ENCODE measurements around the gene RBBP8NL. TPM values are rescaled to one million over a fixed set of nuclear protein-coding genes. Genes with fewer than 3 reads are reported as not detected.

The RBBP8NL gene
- total and polyA plus RNA-seq, 12 donors = not detected

GRCh38 chr20:62466806-62467537, 39.6 kb upstream of the RBBP8NL start:
- DNase-seq = no peak
- intact Hi-C loops (cut with DNase I) = no loop called here
- Histone ChIP-seq H3K36me3 (replicated peaks in 1 of 2) (no peaks in the 10 kb centered on the region), H3K27me3 (no peaks in the 10 kb centered on the region), H3K27ac (no peak overlapping the region), H3K4me3 (no peak overlapping the region), H3K9me3 (replicated peaks in 1 of 3) (no peaks in the 10 kb centered on the region), H3K4me1 (replicated peaks in 1 of 2) (no peaks in the 10 kb centered on the region)
- TF ChIP-seq POLR2A (IDR thresholded peaks at IDR 0.05) = no peak
- no peak for TF ChIP-seq CTCF (IDR thresholded peaks at IDR 0.05)
- WGBS, 4 donors = 75 to 89% (median 85%) methylated on average over 8 to 19 of the region's 19 CpGs

- no peak overlapping the region for H3K27ac ChIP-seq
- intact Hi-C loops (cut with DNase I) = no loop called here
- H3K27me3 ChIP-seq = no peaks in the 10 kb centered on the region
- WGBS, 4 donors = 83 to 89% (median 85%) methylated on average over 10 to 48 of the region's 48 CpGs
- no peaks in the 10 kb centered on the region for H3K36me3 ChIP-seq (replicated peaks in 1 of 2)
- no peak for DNase-seq
- H3K4me3 ChIP-seq = no peak overlapping the region
- TF ChIP-seq CTCF (IDR thresholded peaks at IDR 0.05) (no peak), POLR2A (IDR thresholded peaks at IDR 0.05) (no peak)
- no peaks in the 10 kb centered on the region for H3K4me1 ChIP-seq (replicated peaks in 1 of 2)
- no peaks in the 10 kb centered on the region for H3K9me3 ChIP-seq (replicated peaks in 1 of 3)
Measured at GRCh38 chr20:62466072-62466760, 38.9 kb upstream of the RBBP8NL start.

GRCh38 chr20:62464990-62465389, 37.7 kb upstream of the RBBP8NL start:
- Histone ChIP-seq H3K4me3 (no peak overlapping the region), H3K4me1 (replicated peaks in 1 of 2) (no peaks in the 10 kb centered on the region), H3K9me3 (replicated peaks in 1 of 3) (no peaks in the 10 kb centered on the region), H3K27me3 (no peaks in the 10 kb centered on the region), H3K27ac (no peak overlapping the region), H3K36me3 (replicated peaks in 1 of 2) (no peaks in the 10 kb centered on the region)
- TF ChIP-seq CTCF (IDR thresholded peaks at IDR 0.05) (no peak), POLR2A (IDR thresholded peaks at IDR 0.05) (no peak)
- intact Hi-C loops (cut with DNase I) = no loop called here
- WGBS, 4 donors = 50 to 82% (median 71%) methylated on average over 2 to 10 of the region's 10 CpGs
- no peak for DNase-seq

- intact Hi-C loops (cut with DNase I) = no loop called here
- Histone ChIP-seq H3K36me3 (replicated peaks in 1 of 2) (no peaks in the 10 kb centered on the region), H3K4me1 (replicated peaks in 1 of 2) (no peaks in the 10 kb centered on the region), H3K27me3 (no peaks in the 10 kb centered on the region), H3K27ac (no peak overlapping the region), H3K4me3 (no peak overlapping the region), H3K9me3 (replicated peaks in 1 of 3) (no peaks in the 10 kb centered on the region)
- WGBS, 4 donors = 90 to 100% (median 91%) methylated on average over 3 to 10 of the region's 10 CpGs; no CpG with 5 or more reads in 1 of the 4 donors
- TF ChIP-seq CTCF (IDR thresholded peaks at IDR 0.05) (no peak), POLR2A (IDR thresholded peaks at IDR 0.05) (no peak)
- no peak for DNase-seq
Measured at GRCh38 chr20:62464425-62464770, 37.1 kb upstream of the RBBP8NL start.

All from adrenal gland (tissue), 12 donors.